ENCODE results near the gene GRIN3B. TPM values are rescaled to one million over a fixed set of nuclear protein-coding genes. Genes with fewer than 3 reads are reported as not detected.

The GRIN3B gene
- polyA plus RNA-seq, 2 donors, result 0.01 to 0.04 TPM

DNA sequence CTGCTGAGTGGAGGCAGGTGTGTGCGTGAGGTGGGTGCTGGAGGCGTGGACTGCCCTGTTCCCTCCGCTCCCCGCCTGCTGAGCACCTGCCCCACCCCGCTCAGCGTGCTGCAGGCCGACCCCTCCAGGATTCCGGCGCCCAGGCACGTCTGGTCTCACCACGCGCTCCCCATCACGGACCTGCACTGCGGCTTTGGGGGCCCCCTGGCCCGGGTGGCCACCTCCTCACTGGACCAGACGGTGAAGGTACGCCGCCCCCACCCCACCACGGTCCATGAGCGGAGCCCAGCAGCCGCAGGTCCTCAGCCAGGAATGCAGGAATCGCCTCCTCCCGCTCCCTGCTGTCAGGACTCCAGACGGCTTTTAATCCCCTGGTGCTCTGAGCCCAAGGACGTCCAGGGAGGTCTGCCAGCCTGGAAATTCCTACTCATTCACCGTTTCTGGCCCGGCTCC lies 10.1 kb upstream of the GRIN3B start:
- WGBS, 2 donors, result 72 to 73% methylated on average over 24 to 27 of the region's 27 CpGs
- Histone ChIP-seq H3K27me3 (ENCODE audit: control insufficient read depth in 1 of 2, insufficient read depth in 2 of 2, low read length in 2 of 2) (no peaks in the 10 kb centered on the region), H3K4me1 (ENCODE audit: control insufficient read depth in 2 of 2, insufficient read depth in 2 of 2, low read length in 1 of 2) (peaks cover 0 to 2% of the 10 kb centered on the region in 2 donors), H3K9me3 (ENCODE audit: control insufficient read depth in 2 of 2, insufficient read depth in 1 of 2, low read depth in 1 of 2, low read length in 1 of 2) (no peaks in the 10 kb centered on the region), H3K4me3 (ENCODE audit: low read depth in 1 of 2, low read length in 2 of 2) (no peak overlapping the region), H3K27ac (ENCODE audit: low read depth in 2 of 2, low read length in 1 of 2) (no peak overlapping the region), H3K36me3 (ENCODE audit: control insufficient read depth in 2 of 2, insufficient read depth in 2 of 2, low read length in 1 of 2) (peaks cover 2 to 53% of the 10 kb centered on the region in 2 donors)

DNA sequence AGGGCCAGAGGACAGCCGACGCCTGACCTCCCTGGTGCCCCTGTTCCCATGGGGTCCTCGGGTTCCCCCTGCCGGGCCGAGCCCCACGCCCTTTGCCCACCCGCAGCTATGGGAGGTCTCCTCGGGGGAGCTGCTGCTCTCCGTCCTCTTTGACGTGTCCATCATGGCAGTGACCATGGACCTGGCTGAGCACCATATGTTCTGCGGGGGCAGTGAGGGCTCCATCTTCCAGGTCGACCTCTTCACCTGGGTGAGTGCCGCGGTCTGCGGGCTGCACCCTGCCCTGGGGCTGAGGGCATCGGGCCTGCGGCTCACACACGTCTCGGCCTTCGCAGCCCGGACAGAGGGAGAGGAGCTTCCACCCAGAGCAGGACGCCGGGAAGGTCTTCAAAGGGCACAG lies 9.5 kb upstream of the GRIN3B start:
- peaks cover 0 to 3% of the 10 kb centered on the region in 2 donors for H3K27me3 ChIP-seq (ENCODE audit: control insufficient read depth in 1 of 2, insufficient read depth in 2 of 2, low read length in 2 of 2)
- peaks cover 0 to under 1% of the 10 kb centered on the region in 2 donors for H3K4me1 ChIP-seq (ENCODE audit: control insufficient read depth in 2 of 2, insufficient read depth in 2 of 2, low read length in 1 of 2)
- no peak overlapping the region for H3K4me3 ChIP-seq (ENCODE audit: low read depth in 1 of 2, low read length in 2 of 2)
- H3K36me3 ChIP-seq (ENCODE audit: control insufficient read depth in 2 of 2, insufficient read depth in 2 of 2, low read length in 1 of 2), result peaks cover 2 to 51% of the 10 kb centered on the region in 2 donors
- H3K9me3 ChIP-seq (ENCODE audit: control insufficient read depth in 2 of 2, insufficient read depth in 1 of 2, low read depth in 1 of 2, low read length in 1 of 2), result no peaks in the 10 kb centered on the region
- no peak overlapping the region for H3K27ac ChIP-seq (ENCODE audit: low read depth in 2 of 2, low read length in 1 of 2)
- 89 to 91% methylated on average over 23 of the region's 23 CpGs for WGBS, 2 donors

DNA sequence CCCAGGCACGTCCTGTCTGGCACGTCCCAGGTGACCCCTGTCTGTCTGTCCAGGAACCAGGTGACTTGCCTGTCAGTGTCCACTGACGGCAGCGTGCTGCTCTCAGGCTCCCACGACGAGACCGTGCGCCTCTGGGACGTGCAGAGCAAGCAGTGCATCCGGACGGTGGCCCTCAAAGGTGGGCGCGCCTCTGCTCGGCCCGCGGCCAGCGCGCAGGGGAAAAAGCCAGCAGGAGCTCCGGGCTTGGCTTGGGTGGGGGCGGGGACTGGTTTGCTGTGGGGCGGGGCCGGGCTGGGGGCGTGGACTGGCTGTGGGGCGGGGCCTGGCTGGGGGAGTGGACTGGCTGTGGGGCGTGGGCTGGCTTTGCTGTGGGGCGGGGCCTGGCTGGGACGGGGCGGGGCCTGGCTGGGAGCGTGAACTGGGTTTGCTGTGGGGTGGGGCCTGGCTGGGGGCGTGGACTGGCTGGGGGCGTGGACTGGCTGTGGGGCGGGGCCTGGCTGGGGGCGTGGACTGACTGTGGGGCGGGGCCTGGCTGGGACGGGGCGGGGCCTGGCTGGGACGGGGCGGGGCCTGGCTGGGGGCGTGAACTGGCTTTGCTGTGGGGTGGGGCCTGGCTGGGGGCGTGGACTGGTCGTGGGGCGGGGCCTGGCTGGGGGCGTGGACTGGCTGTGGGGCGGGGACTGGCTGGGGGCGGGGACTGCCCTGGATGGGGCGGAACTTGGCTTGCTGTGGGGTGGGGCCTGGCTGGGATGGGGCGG lies 8.9 kb upstream of the GRIN3B start:
- no peak overlapping the region for H3K4me3 ChIP-seq (ENCODE audit: low read depth in 1 of 2, low read length in 2 of 2)
- WGBS, 2 donors, result 80 to 84% methylated on average over 30 to 43 of the region's 47 CpGs
- peaks cover 0 to 4% of the 10 kb centered on the region in 2 donors for H3K9me3 ChIP-seq (ENCODE audit: control insufficient read depth in 2 of 2, insufficient read depth in 1 of 2, low read depth in 1 of 2, low read length in 1 of 2)
- peaks cover 0 to 8% of the 10 kb centered on the region in 2 donors for H3K27me3 ChIP-seq (ENCODE audit: control insufficient read depth in 1 of 2, insufficient read depth in 2 of 2, low read length in 2 of 2)
- peaks cover 2 to 45% of the 10 kb centered on the region in 2 donors for H3K36me3 ChIP-seq (ENCODE audit: control insufficient read depth in 2 of 2, insufficient read depth in 2 of 2, low read length in 1 of 2)
- peaks cover 0 to 7% of the 10 kb centered on the region in 2 donors for H3K4me1 ChIP-seq (ENCODE audit: control insufficient read depth in 2 of 2, insufficient read depth in 2 of 2, low read length in 1 of 2)
- no peak overlapping the region for H3K27ac ChIP-seq (ENCODE audit: low read depth in 2 of 2, low read length in 1 of 2)

DNA sequence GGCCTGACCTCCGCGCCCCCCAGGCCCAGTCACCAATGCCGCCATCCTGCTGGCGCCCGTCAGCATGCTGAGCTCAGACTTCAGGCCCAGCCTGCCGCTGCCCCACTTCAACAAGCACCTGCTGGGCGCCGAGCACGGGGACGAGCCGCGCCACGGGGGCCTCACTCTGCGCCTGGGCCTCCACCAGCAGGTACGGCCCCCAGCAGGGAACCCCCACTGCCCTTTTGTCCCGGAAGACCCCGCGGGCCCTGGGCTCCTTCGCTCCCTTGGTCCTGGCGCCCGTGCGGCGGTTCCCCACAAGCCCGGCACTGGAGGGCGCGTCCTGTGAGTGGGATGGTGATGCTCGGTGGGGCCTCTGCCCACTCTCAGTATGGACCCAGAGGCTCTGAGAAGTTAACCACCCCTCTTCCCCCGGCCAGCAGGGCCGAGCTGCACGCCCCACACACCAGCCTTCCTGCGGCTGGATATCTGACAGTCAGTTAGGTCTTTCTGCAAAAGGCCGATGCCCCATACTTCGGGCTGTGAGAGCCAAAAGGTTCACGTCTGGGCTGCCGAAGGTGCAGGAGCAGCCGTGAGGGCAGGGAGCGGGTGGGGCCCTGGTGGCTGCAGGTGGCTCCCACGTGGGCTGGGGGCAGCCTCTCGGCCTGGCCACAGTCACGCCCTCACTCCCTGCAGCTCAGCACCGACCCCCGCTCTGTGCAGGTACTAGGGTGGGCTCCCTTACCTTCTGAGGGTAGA lies 8.1 kb upstream of the GRIN3B start:
- peaks cover 2 to 40% of the 10 kb centered on the region in 2 donors for H3K36me3 ChIP-seq (ENCODE audit: control insufficient read depth in 2 of 2, insufficient read depth in 2 of 2, low read length in 1 of 2)
- WGBS, 2 donors, result 93 to 94% methylated on average over 37 to 42 of the region's 42 CpGs
- no peak overlapping the region for H3K4me3 ChIP-seq (ENCODE audit: low read depth in 1 of 2, low read length in 2 of 2)
- H3K9me3 ChIP-seq (ENCODE audit: control insufficient read depth in 2 of 2, insufficient read depth in 1 of 2, low read depth in 1 of 2, low read length in 1 of 2), result peaks cover 0 to 4% of the 10 kb centered on the region in 2 donors
- H3K27me3 ChIP-seq (ENCODE audit: control insufficient read depth in 1 of 2, insufficient read depth in 2 of 2, low read length in 2 of 2), result peaks cover 0 to 8% of the 10 kb centered on the region in 2 donors
- H3K4me1 ChIP-seq (ENCODE audit: control insufficient read depth in 2 of 2, insufficient read depth in 2 of 2, low read length in 1 of 2), result peaks cover 0 to 8% of the 10 kb centered on the region in 2 donors
- no peak overlapping the region for H3K27ac ChIP-seq (ENCODE audit: low read depth in 2 of 2, low read length in 1 of 2)

DNA sequence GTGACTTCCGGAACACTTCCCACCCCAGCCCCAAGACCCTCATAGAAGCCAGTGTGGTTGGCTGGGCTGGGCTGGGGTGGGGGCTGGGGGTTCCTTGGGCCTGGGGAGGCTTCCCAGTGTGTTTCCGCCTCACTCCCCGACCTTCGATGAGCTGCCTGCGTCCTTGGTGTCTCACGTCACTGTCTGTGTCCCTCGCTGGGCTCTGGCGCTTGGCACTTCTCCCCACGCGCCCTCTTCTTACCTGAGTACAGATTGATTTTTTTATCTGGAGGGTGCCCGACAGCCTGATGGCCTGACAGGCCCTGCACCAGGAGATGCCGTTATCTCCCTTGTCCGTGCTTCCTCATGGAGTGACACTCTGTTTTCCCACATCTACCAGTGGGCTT lies 7.6 kb upstream of the GRIN3B start:
- Histone ChIP-seq H3K27me3 (ENCODE audit: control insufficient read depth in 1 of 2, insufficient read depth in 2 of 2, low read length in 2 of 2) (peaks cover 0 to 8% of the 10 kb centered on the region in 2 donors), H3K4me3 (ENCODE audit: low read depth in 1 of 2, low read length in 2 of 2) (no peak overlapping the region), H3K36me3 (ENCODE audit: control insufficient read depth in 2 of 2, insufficient read depth in 2 of 2, low read length in 1 of 2) (peaks cover 2 to 40% of the 10 kb centered on the region in 2 donors), H3K9me3 (ENCODE audit: control insufficient read depth in 2 of 2, insufficient read depth in 1 of 2, low read depth in 1 of 2, low read length in 1 of 2) (peaks cover 0 to 4% of the 10 kb centered on the region in 2 donors), H3K4me1 (ENCODE audit: control insufficient read depth in 2 of 2, insufficient read depth in 2 of 2, low read length in 1 of 2) (peaks cover 0 to 8% of the 10 kb centered on the region in 2 donors), H3K27ac (ENCODE audit: low read depth in 2 of 2, low read length in 1 of 2) (no peak overlapping the region)
- WGBS, 2 donors, result 93 to 95% methylated on average over 13 of the region's 13 CpGs

DNA sequence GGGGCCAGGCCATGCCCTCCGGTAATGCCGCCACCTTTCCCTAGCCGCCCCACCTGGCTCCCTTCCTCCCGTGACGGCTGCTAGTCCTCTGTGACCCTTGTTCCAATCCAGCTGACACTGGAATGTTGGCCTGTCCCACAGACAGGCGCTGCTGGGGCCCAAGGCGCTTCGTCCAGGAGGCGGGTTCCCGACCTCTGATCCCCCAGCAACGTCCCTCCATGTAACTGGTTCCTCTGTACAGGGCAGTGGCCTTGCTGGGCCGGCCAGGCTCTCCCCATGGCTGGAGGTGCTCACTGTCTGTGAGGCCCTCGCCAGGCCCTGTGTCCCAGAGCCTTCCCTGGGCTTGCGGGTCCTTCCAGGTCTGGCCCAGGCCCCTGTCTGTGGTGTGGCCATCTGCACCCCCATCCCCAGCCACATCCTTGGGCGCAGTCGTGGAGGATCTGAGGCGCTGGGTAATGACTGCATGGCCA lies 6.8 kb upstream of the GRIN3B start:
- Histone ChIP-seq H3K27me3 (ENCODE audit: control insufficient read depth in 1 of 2, insufficient read depth in 2 of 2, low read length in 2 of 2) (peaks cover 0 to 8% of the 10 kb centered on the region in 2 donors), H3K4me3 (ENCODE audit: low read depth in 1 of 2, low read length in 2 of 2) (no peak overlapping the region), H3K4me1 (ENCODE audit: control insufficient read depth in 2 of 2, insufficient read depth in 2 of 2, low read length in 1 of 2) (peaks cover 0 to 8% of the 10 kb centered on the region in 2 donors), H3K36me3 (ENCODE audit: control insufficient read depth in 2 of 2, insufficient read depth in 2 of 2, low read length in 1 of 2) (peaks cover 2 to 34% of the 10 kb centered on the region in 2 donors), H3K9me3 (ENCODE audit: control insufficient read depth in 2 of 2, insufficient read depth in 1 of 2, low read depth in 1 of 2, low read length in 1 of 2) (peaks cover 0 to 4% of the 10 kb centered on the region in 2 donors), H3K27ac (ENCODE audit: low read depth in 2 of 2, low read length in 1 of 2) (no peak overlapping the region)
- 90 to 92% methylated on average over 17 of the region's 17 CpGs for WGBS, 2 donors

DNA sequence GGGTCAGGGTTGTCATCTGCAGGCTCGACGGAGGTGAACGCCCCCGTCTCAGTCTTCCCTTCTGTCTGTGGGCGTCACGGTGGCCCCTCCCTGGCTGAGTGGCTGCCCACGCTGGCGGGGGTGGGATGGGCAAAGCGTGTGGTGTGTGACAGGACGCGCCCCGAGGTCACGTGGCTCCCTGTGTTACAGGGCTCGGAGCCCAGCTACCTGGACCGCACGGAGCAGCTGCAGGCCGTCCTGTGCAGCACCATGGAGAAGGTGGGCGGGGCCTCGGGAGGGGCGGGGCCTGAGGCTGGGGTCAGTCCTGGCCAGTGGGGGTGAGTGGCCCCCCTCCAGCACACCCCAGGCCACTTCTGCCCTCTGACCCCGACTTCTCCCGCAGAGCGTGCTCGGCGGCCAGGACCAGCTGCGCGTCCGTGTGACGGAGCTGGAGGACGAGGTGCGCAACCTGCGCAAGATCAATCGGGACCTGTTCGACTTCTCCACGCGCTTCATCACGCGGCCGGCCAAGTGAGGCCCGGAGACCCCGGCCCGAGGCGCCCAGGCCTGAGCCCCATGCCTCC lies 6.3 kb upstream of the GRIN3B start:
- peaks cover 0 to 8% of the 10 kb centered on the region in 2 donors for H3K4me1 ChIP-seq (ENCODE audit: control insufficient read depth in 2 of 2, insufficient read depth in 2 of 2, low read length in 1 of 2)

DNA sequence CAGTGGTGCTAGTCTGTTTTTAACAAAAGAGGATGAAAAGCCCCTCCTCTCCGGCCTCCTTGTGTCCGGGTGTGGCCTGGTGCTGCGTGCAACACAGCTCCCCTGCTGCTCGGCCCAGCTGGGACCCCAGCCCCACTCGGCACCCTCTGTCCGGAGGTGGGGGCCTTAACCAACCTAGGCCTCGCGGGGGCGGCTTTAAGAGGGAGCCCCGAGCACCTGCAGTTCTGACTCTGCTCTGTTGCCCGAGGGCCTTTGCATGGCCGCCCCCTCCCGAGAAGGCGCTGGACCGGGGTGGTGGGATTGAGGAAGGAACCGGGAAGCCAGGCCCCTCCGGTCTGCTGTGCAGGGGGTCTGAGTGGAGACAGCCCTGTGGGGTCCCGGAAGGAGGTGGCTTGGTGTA lies 5.7 kb upstream of the GRIN3B start:
- Histone ChIP-seq H3K4me1 (ENCODE audit: control insufficient read depth in 2 of 2, insufficient read depth in 2 of 2, low read length in 1 of 2) (peaks cover 0 to 8% of the 10 kb centered on the region in 2 donors), H3K27ac (ENCODE audit: low read depth in 2 of 2, low read length in 1 of 2) (no peak overlapping the region), H3K9me3 (ENCODE audit: control insufficient read depth in 2 of 2, insufficient read depth in 1 of 2, low read depth in 1 of 2, low read length in 1 of 2) (peaks cover 0 to 4% of the 10 kb centered on the region in 2 donors), H3K4me3 (ENCODE audit: low read depth in 1 of 2, low read length in 2 of 2) (no peak overlapping the region), H3K36me3 (ENCODE audit: control insufficient read depth in 2 of 2, insufficient read depth in 2 of 2, low read length in 1 of 2) (peaks cover 0 to 30% of the 10 kb centered on the region in 2 donors), H3K27me3 (ENCODE audit: control insufficient read depth in 1 of 2, insufficient read depth in 2 of 2, low read length in 2 of 2) (peaks cover 0 to 11% of the 10 kb centered on the region in 2 donors)
- WGBS, 2 donors, result 91% methylated on average over 18 of the region's 18 CpGs

More for the DNA sequence above, 6.3 kb upstream of the GRIN3B start:
- peaks cover 0 to 8% of the 10 kb centered on the region in 2 donors for H3K27me3 ChIP-seq (ENCODE audit: control insufficient read depth in 1 of 2, insufficient read depth in 2 of 2, low read length in 2 of 2)
- no peak overlapping the region for H3K4me3 ChIP-seq (ENCODE audit: low read depth in 1 of 2, low read length in 2 of 2)
- 85 to 87% methylated on average over 43 of the region's 43 CpGs for WGBS, 2 donors
- H3K36me3 ChIP-seq (ENCODE audit: control insufficient read depth in 2 of 2, insufficient read depth in 2 of 2, low read length in 1 of 2), result peaks cover 0 to 32% of the 10 kb centered on the region in 2 donors
- H3K9me3 ChIP-seq (ENCODE audit: control insufficient read depth in 2 of 2, insufficient read depth in 1 of 2, low read depth in 1 of 2, low read length in 1 of 2), result peaks cover 0 to 4% of the 10 kb centered on the region in 2 donors
- no peak overlapping the region for H3K27ac ChIP-seq (ENCODE audit: low read depth in 2 of 2, low read length in 1 of 2)
